H1 (cell line): ENCODE measurements around the gene MAJIN. TPM values are rescaled to one million over a fixed set of nuclear protein-coding genes. Genes with fewer than 3 reads are reported as not detected.

Experiments used
- CTCF ChIA-PET: fragments of 300-600 bp; sonication (Branson Sonifier 250); formaldehyde crosslinking; loops from one replicate; lab custom pipeline; 2021; ENCODE audit not compliant: partially characterized antibody; lab: Charles Lee
- POLR2A ChIA-PET: fragments of 300-600 bp; sonication (Branson Sonifier 250); formaldehyde crosslinking; loops from one replicate; lab custom pipeline; 2021; ENCODE audit warnings: inconsistent platforms; ENCODE audit not compliant: partially characterized antibody; lab: Charles Lee
- DNase-seq, 2 experiments: peaks; one replicate each; pipeline versions ENCODE4 v3.0.0 to v3.0.0-alpha.2; 2010 to 2022; ENCODE audit warnings: low spot score in 2 of 2, low read depth in 1 of 2, mixed read lengths in 1 of 2
- FAIRE-seq: peaks from 2 replicates; lab custom pipeline; 2011; peaks lifted over from hg19 to GRCh38; lab: Jason Lieb, UNC
- H2AFZ ChIP-seq: 2 replicates; pipeline ENCODE4 v1.8.1; 2012; ENCODE audit warnings: low read length, inconsistent platforms
- H2AK5ac ChIP-seq: 2 replicates; pipeline ENCODE4 v1.6.1; 2013; ENCODE audit warnings: low read depth, low read length
- H2BK120ac ChIP-seq: replicated peaks from 2 replicates; pipeline ENCODE3; 2013; ENCODE audit warnings: low read depth, low read length, inconsistent platforms
- H2BK12ac ChIP-seq: 2 replicates; pipeline ENCODE4 v1.6.1; 2013; ENCODE audit warnings: low read depth, low read length
- H2BK15ac ChIP-seq: 2 replicates; pipeline ENCODE4 v1.6.1; 2013; ENCODE audit warnings: low read length
- H2BK20ac ChIP-seq: 2 replicates; pipeline ENCODE4 v1.6.1; 2013; ENCODE audit warnings: low read length
- H2BK5ac ChIP-seq: 2 replicates; pipeline ENCODE4 v1.6.1; 2013; ENCODE audit warnings: low read depth, low read length
- H3K14ac ChIP-seq: 2 replicates; pipeline ENCODE4 v1.6.1; 2013; ENCODE audit warnings: inconsistent platforms; ENCODE audit not compliant: insufficient read length
- H3K18ac ChIP-seq: 2 replicates; pipeline ENCODE4 v1.6.1; 2013; ENCODE audit warnings: low read length; ENCODE audit errors: extremely low read depth
- H3K23ac ChIP-seq: 2 replicates; pipeline ENCODE4 v1.6.1; 2013; ENCODE audit warnings: inconsistent platforms; ENCODE audit not compliant: insufficient read length
- H3K23me2 ChIP-seq: 2 replicates; pipeline ENCODE4 v1.6.1; 2013; ENCODE audit warnings: low read depth, low read length
- H3K27ac ChIP-seq: 2 replicates; pipeline ENCODE4 v1.6.1; 2011; ENCODE audit warnings: low read depth, low read length, inconsistent platforms
- H3K27me3 ChIP-seq, 4 experiments: replicated peaks in 1 of 4; 1 replicate in 1 of 4; 2 replicates in 3 of 4; pipeline versions ENCODE4 v1.6.1 to v1.8.1; 2011 to 2013; ENCODE audit warnings: low read length in 3 of 4, mild to moderate bottlenecking in 3 of 4, inconsistent platforms in 2 of 4, mixed read lengths in 2 of 4, moderate library complexity in 1 of 4; ENCODE audit not compliant: control insufficient read depth in 3 of 4, insufficient read depth in 3 of 4; ENCODE audit errors: extremely low read depth in 1 of 4
- H3K36me3 ChIP-seq, 4 experiments: 2 replicates each; pipeline versions ENCODE4 v1.6.1 to v1.8.1; 2011 to 2013; ENCODE audit warnings: mild to moderate bottlenecking in 4 of 4, low read length in 3 of 4, moderate library complexity in 2 of 4, control low read depth in 1 of 4, inconsistent platforms in 1 of 4; ENCODE audit not compliant: insufficient read depth in 4 of 4, control insufficient read depth in 2 of 4
- H3K4ac ChIP-seq: replicated peaks from 2 replicates; pipeline ENCODE3; 2013; ENCODE audit warnings: low read length, low read depth, mixed read lengths, inconsistent platforms; ENCODE audit not compliant: insufficient read length
- H3K4me1 ChIP-seq, 4 experiments: replicated peaks in 1 of 4; 1 replicate in 1 of 4; 2 replicates in 3 of 4; pipeline versions ENCODE4 v1.6.1 to v1.8.1; 2011 to 2013; ENCODE audit warnings: low read length in 3 of 4, inconsistent platforms in 2 of 4, mixed read lengths in 1 of 4; ENCODE audit not compliant: insufficient read depth in 4 of 4, control insufficient read depth in 3 of 4
- H3K4me2 ChIP-seq, 2 experiments: 2 replicates each; pipeline versions ENCODE4 v1.6.1 to v1.8.1; 2011 to 2013; ENCODE audit warnings: low read depth in 2 of 2, low read length in 2 of 2, control low read depth in 1 of 2, inconsistent platforms in 1 of 2, mild to moderate bottlenecking in 1 of 2; ENCODE audit not compliant: insufficient read depth in 1 of 2
- H3K4me3 ChIP-seq, 4 experiments: fragments of 200-600, 300-600 bp in 1 of 4; sonication (generic), shearing (Covaris generic), sonication (Bioruptor Twin) in 1 of 4; 2 replicates each; pipeline versions ENCODE4 v1.5.1 to v1.8.1; 2011 to 2016; ENCODE audit warnings: low read length in 4 of 4, low read depth in 3 of 4, control low read depth in 2 of 4, inconsistent platforms in 2 of 4, mild to moderate bottlenecking in 2 of 4, mixed read lengths in 1 of 4, moderate library complexity in 1 of 4; ENCODE audit not compliant: insufficient read depth in 2 of 4; ENCODE audit errors: extremely low read depth in 1 of 4
- H3K56ac ChIP-seq: replicated peaks from 2 replicates; pipeline ENCODE3; 2013; ENCODE audit warnings: low read depth, mild to moderate bottlenecking, mixed read lengths, low read length, inconsistent platforms; ENCODE audit not compliant: insufficient read length
- H3K79me1 ChIP-seq: 2 replicates; pipeline ENCODE4 v1.6.1; 2013; ENCODE audit warnings: low read depth, low read length, control low read depth
- H3K79me2 ChIP-seq, 2 experiments: 2 replicates each; pipeline versions ENCODE4 v1.6.1 to v1.8.1; 2012 to 2013; ENCODE audit warnings: low read length in 2 of 2, mild to moderate bottlenecking in 2 of 2, inconsistent platforms in 1 of 2; ENCODE audit not compliant: insufficient read depth in 2 of 2, control insufficient read depth in 1 of 2
- H3K9ac ChIP-seq, 4 experiments: replicated peaks in 1 of 4; 1 replicate in 1 of 4; 2 replicates in 3 of 4; pipeline versions ENCODE4 v1.6.1 to v1.8.1; 2011 to 2013; ENCODE audit warnings: low read depth in 3 of 4, low read length in 3 of 4, control low read depth in 2 of 4, mild to moderate bottlenecking in 2 of 4, moderate library complexity in 2 of 4, inconsistent platforms in 1 of 4; ENCODE audit errors: extremely low read depth in 1 of 4
- H3K9me3 ChIP-seq, 2 experiments: 2 replicates each; pipeline versions ENCODE4 v1.6.1 to v1.8.1; 2012 to 2013; ENCODE audit warnings: mild to moderate bottlenecking in 2 of 2, moderate library complexity in 2 of 2, control low read depth in 1 of 2, inconsistent platforms in 1 of 2, low read depth in 1 of 2, low read length in 1 of 2, mixed read lengths in 1 of 2; ENCODE audit not compliant: insufficient read depth in 2 of 2
- H4K20me1 ChIP-seq, 2 experiments: replicated peaks in 1 of 2; 2 replicates each; pipeline versions ENCODE3 to v1.8.1; 2011 to 2013; ENCODE audit warnings: inconsistent platforms in 2 of 2, low read length in 2 of 2, mild to moderate bottlenecking in 1 of 2; ENCODE audit not compliant: insufficient read depth in 2 of 2, control insufficient read depth in 1 of 2
- H4K5ac ChIP-seq: 2 replicates; pipeline ENCODE4 v1.6.1; 2013; ENCODE audit warnings: low read length, low read depth, mixed read lengths, inconsistent platforms; ENCODE audit not compliant: insufficient read length
- H4K8ac ChIP-seq: 2 replicates; pipeline ENCODE4 v1.8.0; 2013; ENCODE audit warnings: mild to moderate bottlenecking, moderate library complexity, low read length, inconsistent platforms; ENCODE audit not compliant: insufficient read depth; ENCODE audit errors: extremely low read depth
- H4K91ac ChIP-seq: replicated peaks from 2 replicates; pipeline ENCODE3; 2013; ENCODE audit warnings: low read length, mixed read lengths, inconsistent platforms; ENCODE audit not compliant: insufficient read length
- BACH1 ChIP-seq: IDR thresholded peaks from 2 replicates; pipeline ENCODE4 v1.6.1; 2012; ENCODE audit warnings: low read length, improper control_type of control experiment
- BRCA1 ChIP-seq: IDR thresholded peaks from 2 replicates; pipeline ENCODE4 v1.6.1; 2012; ENCODE audit warnings: low read depth, low read length, improper control_type of control experiment
- CBX5 ChIP-seq: fragments of 300-800, 300-1000 bp; sonication (generic); IDR thresholded peaks from 2 replicates; pipeline ENCODE4 v1.7.1; 2016; ENCODE audit warnings: antibody characterized with exemption, low read length, low read depth
- CTBP2 ChIP-seq: IDR thresholded peaks from 2 replicates; pipeline ENCODE4 v1.7.0; 2011; ENCODE audit warnings: borderline replicate concordance, mild to moderate bottlenecking, moderate library complexity, mixed read lengths, low read length; ENCODE audit not compliant: insufficient read depth, insufficient read length
- CTCF ChIP-seq, 3 experiments: IDR thresholded peaks; 1 replicate in 2 of 3; 2 replicates in 1 of 3; pipeline versions ENCODE4 v1.5.1 to v1.6.1; 2011; ENCODE audit warnings: low read length in 3 of 3, mild to moderate bottlenecking in 3 of 3, inconsistent platforms in 2 of 3, low read depth in 1 of 3, moderate library complexity in 1 of 3; ENCODE audit not compliant: insufficient read depth in 1 of 3; ENCODE audit errors: control extremely low read depth in 1 of 3
- FOSL1 ChIP-seq: IDR thresholded peaks from 2 replicates; pipeline ENCODE4 v1.6.1; 2011; ENCODE audit warnings: mild to moderate bottlenecking, low read depth, low read length, moderate library complexity; ENCODE audit not compliant: insufficient read depth
- PHF8 ChIP-seq: fragments of 200-600 bp; sonication (generic); conservative IDR thresholded peaks from 2 replicates; pipeline ENCODE4 v1.7.1; 2012; ENCODE audit warnings: low read depth, mild to moderate bottlenecking, inconsistent platforms, low read length, moderate library complexity
- RNF2 ChIP-seq: fragments of 200-900, 300-1000 bp; sonication (generic); IDR thresholded peaks from 2 replicates; pipeline ENCODE4 v1.7.1; 2016; ENCODE audit warnings: borderline replicate concordance, low read depth, mild to moderate bottlenecking, antibody characterized with exemption, low read length; ENCODE audit not compliant: poor library complexity, severe bottlenecking; ENCODE audit errors: missing control alignments
- SIN3A ChIP-seq, 2 experiments: IDR thresholded peaks in 1 of 2; conservative IDR thresholded peaks in 1 of 2; 2 replicates each; pipeline ENCODE4 v1.6.1; 2011 to 2012; ENCODE audit warnings: low read length in 2 of 2, improper control_type of control experiment in 1 of 2, low read depth in 1 of 2, mild to moderate bottlenecking in 1 of 2
- TBP ChIP-seq: IDR thresholded peaks from 2 replicates; pipeline ENCODE4 v1.6.1; 2011; ENCODE audit warnings: low read depth, low read length, improper control_type of control experiment
- WGBS, 2 experiments: shearing (Covaris generic) in 1 of 2; methylation state at CpG; one replicate each; pipeline versions ENCODE4 v1.1.6 to v1.1.7; 2013 to 2015; ENCODE audit warnings: low lambda C conversion rate in 2 of 2, mixed read lengths in 2 of 2, inconsistent platforms in 1 of 2, low coverage in 1 of 2, missing lambda C conversion rate in 1 of 2; ENCODE audit not compliant: insufficient replicate concordance in 2 of 2, insufficient coverage in 1 of 2, insufficient read length in 1 of 2; ENCODE audit errors: extremely low coverage in 1 of 2, missing lambda C conversion rate in 1 of 2; 5-methylcytosine and 5-hydroxymethylcytosine counted together
- polyA plus RNA-seq, 7 experiments: library from polyadenylated mRNA; depleted of rRNA in 3 of 7; stranded (reverse) in 5 of 7; unstranded in 2 of 7; fragments of >200 nt in 5 of 7; fragments of 200-250 nt in 2 of 7; gene quantifications; 1 replicate in 5 of 7; 2 replicates in 1 of 7; 4 replicates in 1 of 7; pipeline versions ENCODE4 v1.2.1 to v1.2.3, GENCODE V29; 2011 to 2013; ENCODE audit warnings: missing spikeins in 2 of 7, mixed read lengths in 2 of 7
- total RNA-seq: library from RNA; stranded (reverse); fragmentation: NEBNext Ultra II Directional; extraction: Animal tissue kit (Norgen Biotek cat#: 25700); gene quantifications from 2 replicates; pipeline ENCODE4 v1.2.1, GENCODE V29; 2021

Gene MAJIN
- total and polyA plus RNA-seq, 2 of the 8 experiments (the other 6 are each of a cell fraction or from before 2014, with no cell fraction given), result not detected

- Histone ChIP-seq H4K8ac (no peak overlapping the region), H2BK5ac (no peak overlapping the region), H3K4me1 (peaks cover 0 to 11% (median 4%) of the 10 kb centered on the region in 4 experiments; a peak in 5 of 7 replicates), H3K23ac (no peak overlapping the region), H3K79me1 (0 out of 2 replicates have a peak, but pooled peaks cover 3% of the 10 kb centered on the region), H3K56ac (no peak overlapping the region), H3K36me3 (peaks cover 4 to 19% (median 11%) of the 10 kb centered on the region in 4 experiments; a peak in 5 of 8 replicates), H3K9ac (no peak overlapping the region), H2AFZ (no peak overlapping the region), H2BK20ac (no peak overlapping the region), H4K5ac (no peak overlapping the region), H3K4ac (no peak overlapping the region), H3K27me3 (no peaks in the 10 kb centered on the region), H3K4me2 (no peak overlapping the region), H3K9me3 (no peaks in the 10 kb centered on the region), H2AK5ac (no peak overlapping the region), H3K14ac (no peak overlapping the region), H3K18ac (no peak overlapping the region), H3K23me2 (peaks cover 7% of the 10 kb centered on the region), H3K4me3 (no peak overlapping the region), H4K91ac (no peak overlapping the region), H3K27ac (no peak overlapping the region), H2BK120ac (no peak overlapping the region), H4K20me1 (peaks cover 2 to 5% of the 10 kb centered on the region in 2 experiments), H2BK12ac (no peak overlapping the region), H3K79me2 (no peaks in the 10 kb centered on the region), H2BK15ac (no peak overlapping the region)
- FAIRE-seq (no peak), DNase-seq (no peak)
- CTCF ChIA-PET, result interaction anchor here (0.7 to 2.7 kb wide), 8 partner anchors 13 to 200 kb away, joined by 3 to 19 read pairs (median 4); partner anchors contain the start of genes ARL2, BATF2 and TM7SF2
- POLR2A ChIA-PET, result interaction anchor here (0.9 to 1.4 kb wide), 2 partner anchors 12 to 13 kb away, joined by 3 read pairs; partner anchors contain the start of gene PPP2R5B
- 91% methylated on average over 9 of the region's 9 CpGs; no CpG with 5 or more reads in 1 of the 2 experiments for WGBS, 2 experiments
- TF ChIP-seq FOSL1 (no peak), RNF2 (no peak), SIN3A (conservative IDR thresholded peaks at IDR 0.05 in 1 of 2, IDR thresholded peaks at IDR 0.05 in 1 of 2; ENCODE audit: low read depth in 1 of 2, low read length in 2 of 2) (no peak), CBX5 (no peak), BRCA1 (no peak), CTBP2 (no peak), CTCF (IDR thresholded peaks at IDR 0.05; ENCODE audit: control extremely low read depth in 1 of 3, insufficient read depth in 1 of 3, low read depth in 1 of 3, low read length in 3 of 3) (no peak), TBP (no peak), PHF8 (no peak), BACH1 (no peak)
These were observed 60.2 kb downstream of the MAJIN start for GRCh38 chr11:64911689-64912088.
